ENCODE data around the gene AIG1. TPM values are rescaled to one million over a fixed set of nuclear protein-coding genes. Genes with fewer than 3 reads are reported as not detected.

Gene AIG1
- total and polyA plus RNA-seq, 2 of the 4 experiments (the other 2 are of a cell fraction) = 21.3 to 27.1 TPM

DNA sequence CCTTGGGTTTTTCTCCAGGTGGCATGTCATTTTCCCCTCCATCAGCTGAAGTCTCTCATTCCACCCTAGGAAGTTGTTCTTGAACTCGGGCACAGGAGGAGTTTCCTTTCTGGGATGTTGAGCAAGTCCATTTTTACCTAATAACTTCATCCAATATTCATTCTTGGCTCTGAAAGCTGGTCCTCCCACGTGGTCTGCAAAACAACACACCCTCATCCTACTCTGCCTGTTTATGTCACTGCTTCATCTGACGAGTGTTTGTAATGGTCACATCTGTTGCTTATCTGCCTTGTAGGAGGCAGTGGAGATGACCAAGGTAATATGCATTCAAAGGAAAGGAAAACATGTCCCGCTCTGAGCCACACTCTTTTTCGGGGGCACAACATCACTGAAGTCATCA, 41.7 kb upstream of the AIG1 start:
- H2BK15ac ChIP-seq (ENCODE audit: low read depth, low read length) = no peak overlapping the region
- H2AK9ac ChIP-seq (replicated peaks; ENCODE audit: low read depth, low read length, poor library complexity) = peak overlapping the region; percentile 7
- H4K8ac ChIP-seq (ENCODE audit: low read depth in 2 of 2, low read length in 2 of 2) = no peak overlapping the region
- H4K91ac ChIP-seq (ENCODE audit: insufficient read depth, low read depth, low read length) = no peak overlapping the region
- CTCF ChIA-PET = no interaction called here
- no peaks in the 10 kb centered on the region for H3K36me3 ChIP-seq (ENCODE audit: control insufficient read depth, insufficient read depth, low read length)
- H3K4me1 ChIP-seq (ENCODE audit: control insufficient read depth, insufficient read depth, low read length) = no peaks in the 10 kb centered on the region
- H2AK5ac ChIP-seq (ENCODE audit: low read depth, low read length) = no peak overlapping the region
- peak overlapping the region; percentile 67 for H2AFZ ChIP-seq (replicated peaks; ENCODE audit: low read length, poor library complexity)
- DNase-seq (peak; percentile 20), ATAC-seq (ENCODE audit: low read depth) (no peak)
- no peak overlapping the region for H3K4ac ChIP-seq (ENCODE audit: low read depth, low read length)
- no peak overlapping the region for H3K4me3 ChIP-seq (ENCODE audit: insufficient read depth, low read depth, low read length)
- H4K20me1 ChIP-seq (ENCODE audit: insufficient read depth, low read length) = no peaks in the 10 kb centered on the region
- no peak overlapping the region for H2BK120ac ChIP-seq (ENCODE audit: low read depth, low read length)
- H3K9me3 ChIP-seq (ENCODE audit: control insufficient read depth, insufficient read depth, low read length) = no peaks in the 10 kb centered on the region
- H3K27me3 ChIP-seq (ENCODE audit: control insufficient read depth, insufficient read depth, low read length) = no peaks in the 10 kb centered on the region
- WGBS, 2 experiments (ENCODE audit: extremely low coverage in 2 of 2, insufficient read length in 1 of 2) = no CpG with 5 or more reads among the region's 5 CpGs
- no TSS peak for BruUV-seq (replicated peaks)
- no peak overlapping the region for H3K27ac ChIP-seq (ENCODE audit: insufficient read depth, low read length)
- H3K79me1 ChIP-seq (ENCODE audit: low read depth in 1 of 2, low read length in 2 of 2) = no peaks in the 10 kb centered on the region
- no peak overlapping the region for H3K14ac ChIP-seq (replicated peaks; ENCODE audit: low read depth, low read length)
- H3K4me2 ChIP-seq (ENCODE audit: low read depth, low read length) = no peak overlapping the region
- in situ Hi-C loops (cut with MboI; ENCODE audit: low sequenced_read_pairs) = no loop called here
- no peak overlapping the region for H2BK5ac ChIP-seq (ENCODE audit: low read depth, low read length, poor library complexity, severe bottlenecking)
- H3K56ac ChIP-seq (ENCODE audit: extremely low read depth, insufficient read depth, low read length) = no peak overlapping the region
- no peaks in the 10 kb centered on the region for H3K9me1 ChIP-seq (ENCODE audit: insufficient read depth, low read length)
- no peak overlapping the region for H3K18ac ChIP-seq (ENCODE audit: low read depth, low read length)
- H3K9ac ChIP-seq (ENCODE audit: low read depth, low read length) = no peak overlapping the region
- intact Hi-C loops (cut with micrococcal nuclease) = no loop called here
- dilution Hi-C loops (cut with HindIII; ENCODE audit: low sequenced_read_pairs, unreplicated experiment) = no loop called here
- no peak overlapping the region for H2BK20ac ChIP-seq (ENCODE audit: low read depth, low read length)
- no peak overlapping the region for H4K5ac ChIP-seq (ENCODE audit: low read depth, low read length)
- TF ChIP-seq MAFK (IDR thresholded peaks at IDR 0.05; ENCODE audit: low read depth, low read length) (no peak), RCOR1 (IDR thresholded peaks at IDR 0.05; ENCODE audit: insufficient replicate concordance, low read length) (no peak), MXI1 (IDR thresholded peaks at IDR 0.05; ENCODE audit: borderline replicate concordance, low read depth, low read length) (no peak), NFE2L2 (IDR thresholded peaks at IDR 0.05; ENCODE audit: low read depth, low read length) (no peak), FOS (IDR thresholded peaks at IDR 0.05; ENCODE audit: low read depth, low read length) (no peak), CEBPB (IDR thresholded peaks at IDR 0.05; ENCODE audit: low read depth, low read length) (no peak), BHLHE40 (IDR thresholded peaks at IDR 0.05; ENCODE audit: low read depth, low read length) (no peak), MAZ (IDR thresholded peaks at IDR 0.05; ENCODE audit: borderline replicate concordance, low read depth, low read length) (no peak), CHD1 (IDR thresholded peaks at IDR 0.05; ENCODE audit: low read depth, low read length) (no peak), ELK1 (IDR thresholded peaks at IDR 0.05; ENCODE audit: borderline replicate concordance, low read depth, low read length) (no peak), RFX5 (IDR thresholded peaks at IDR 0.05; ENCODE audit: low read depth, low read length) (no peak), POLR2A (IDR thresholded peaks at IDR 0.05; ENCODE audit: low read depth, low read length) (no peak), SMC3 (IDR thresholded peaks at IDR 0.05; ENCODE audit: low read depth, low read length) (no peak), RAD21 (IDR thresholded peaks at IDR 0.05; ENCODE audit: low read length) (no peak)
- TF ChIP-seq, protein P1, sequence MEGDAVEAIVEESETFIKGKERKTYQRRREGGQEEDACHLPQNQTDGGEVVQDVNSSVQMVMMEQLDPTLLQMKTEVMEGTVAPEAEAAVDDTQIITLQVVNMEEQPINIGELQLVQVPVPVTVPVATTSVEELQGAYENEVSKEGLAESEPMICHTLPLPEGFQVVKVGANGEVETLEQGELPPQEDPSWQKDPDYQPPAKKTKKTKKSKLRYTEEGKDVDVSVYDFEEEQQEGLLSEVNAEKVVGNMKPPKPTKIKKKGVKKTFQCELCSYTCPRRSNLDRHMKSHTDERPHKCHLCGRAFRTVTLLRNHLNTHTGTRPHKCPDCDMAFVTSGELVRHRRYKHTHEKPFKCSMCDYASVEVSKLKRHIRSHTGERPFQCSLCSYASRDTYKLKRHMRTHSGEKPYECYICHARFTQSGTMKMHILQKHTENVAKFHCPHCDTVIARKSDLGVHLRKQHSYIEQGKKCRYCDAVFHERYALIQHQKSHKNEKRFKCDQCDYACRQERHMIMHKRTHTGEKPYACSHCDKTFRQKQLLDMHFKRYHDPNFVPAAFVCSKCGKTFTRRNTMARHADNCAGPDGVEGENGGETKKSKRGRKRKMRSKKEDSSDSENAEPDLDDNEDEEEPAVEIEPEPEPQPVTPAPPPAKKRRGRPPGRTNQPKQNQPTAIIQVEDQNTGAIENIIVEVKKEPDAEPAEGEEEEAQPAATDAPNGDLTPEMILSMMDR (conservative IDR thresholded peaks at IDR 0.05; ENCODE audit: low read depth, low read length) = no peak
- TF ChIP-seq, protein P2, sequence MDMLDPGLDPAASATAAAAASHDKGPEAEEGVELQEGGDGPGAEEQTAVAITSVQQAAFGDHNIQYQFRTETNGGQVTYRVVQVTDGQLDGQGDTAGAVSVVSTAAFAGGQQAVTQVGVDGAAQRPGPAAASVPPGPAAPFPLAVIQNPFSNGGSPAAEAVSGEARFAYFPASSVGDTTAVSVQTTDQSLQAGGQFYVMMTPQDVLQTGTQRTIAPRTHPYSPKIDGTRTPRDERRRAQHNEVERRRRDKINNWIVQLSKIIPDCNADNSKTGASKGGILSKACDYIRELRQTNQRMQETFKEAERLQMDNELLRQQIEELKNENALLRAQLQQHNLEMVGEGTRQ (IDR thresholded peaks at IDR 0.05; ENCODE audit: low read depth, low read length) = no peak
- POLR2A ChIA-PET (ENCODE audit: unreplicated experiment) = no interaction called here
- no peak overlapping the region for H3K23ac ChIP-seq (ENCODE audit: low read depth, low read length)
